IMR-90 (cell line): Measurements from ENCODE around the gene FNDC11. TPM values are rescaled to one million over a fixed set of nuclear protein-coding genes. Genes with fewer than 3 reads are reported as not detected.

Source experiments
- ATAC-seq: fragments of 200-7000 bp; cut with Tn5 transposase; 2 replicates; pipeline ENCODE4 v1.9.1; 2020; ENCODE audit warnings: low read depth, mild to moderate bottlenecking, moderate library complexity
- BruUV-seq: library from RNA; stranded (reverse); fragments of 400-500 nt; replicated peaks from 2 replicates; lab custom pipeline; 2021; lab: Mats Ljungman, UMichigan
- CTCF ChIA-PET: fragments of 300-600 bp; formaldehyde crosslinking; extraction: SDS; loops from one replicate; lab custom pipeline; 2021; ENCODE audit warnings: antibody characterized with exemption; lab: Yijun Ruan, JAX
- POLR2A ChIA-PET: fragments of 300-600 bp; sonication (Branson Sonifier 250); formaldehyde crosslinking; loops from one replicate; lab custom pipeline; 2022; ENCODE audit warnings: antibody characterized with exemption; ENCODE audit not compliant: unreplicated experiment; lab: Charles Lee
- DNase-seq: peaks from one replicate; pipeline ENCODE4 v3.0.0; 2013
- H2AFZ ChIP-seq: replicated peaks from 2 replicates; pipeline ENCODE3; 2013; ENCODE audit warnings: low read length, mild to moderate bottlenecking; ENCODE audit not compliant: poor library complexity
- H2AK5ac ChIP-seq: 2 replicates; pipeline ENCODE4 v1.6.1; 2013; ENCODE audit warnings: low read depth, low read length, inconsistent platforms
- H2AK9ac ChIP-seq: replicated peaks from 2 replicates; pipeline ENCODE3; 2013; ENCODE audit warnings: mild to moderate bottlenecking, low read depth, low read length, moderate library complexity; ENCODE audit not compliant: poor library complexity
- H2BK120ac ChIP-seq: 2 replicates; pipeline ENCODE4 v1.6.1; 2013; ENCODE audit warnings: low read depth, low read length, inconsistent platforms
- H2BK15ac ChIP-seq: 3 replicates; pipeline ENCODE4 v1.6.1; 2013; ENCODE audit warnings: low read depth, low read length, inconsistent platforms
- H2BK20ac ChIP-seq: 2 replicates; pipeline ENCODE4 v1.6.1; 2013; ENCODE audit warnings: low read depth, mild to moderate bottlenecking, inconsistent platforms, low read length, moderate library complexity
- H2BK5ac ChIP-seq: 2 replicates; pipeline ENCODE4 v1.6.1; 2013; ENCODE audit warnings: mild to moderate bottlenecking, low read depth, low read length, inconsistent platforms; ENCODE audit not compliant: poor library complexity, severe bottlenecking
- H3K14ac ChIP-seq: replicated peaks from 2 replicates; pipeline ENCODE4 v1.6.1; 2013; ENCODE audit warnings: low read depth, low read length, inconsistent platforms
- H3K18ac ChIP-seq: 2 replicates; pipeline ENCODE4 v1.6.1; 2013; ENCODE audit warnings: low read depth, low read length, control low read depth
- H3K23ac ChIP-seq: 2 replicates; pipeline ENCODE4 v1.6.1; 2013; ENCODE audit warnings: low read depth, low read length, inconsistent platforms
- H3K27ac ChIP-seq: 2 replicates; pipeline ENCODE4 v1.5.1; 2013; ENCODE audit warnings: mild to moderate bottlenecking, control low read depth, low read length; ENCODE audit not compliant: insufficient read depth
- H3K27me3 ChIP-seq: 2 replicates; pipeline ENCODE4 v1.6.1; 2013; ENCODE audit warnings: low read length; ENCODE audit not compliant: control insufficient read depth, insufficient read depth
- H3K36me3 ChIP-seq: 2 replicates; pipeline ENCODE4 v1.6.1; 2013; ENCODE audit warnings: low read length, mixed read lengths; ENCODE audit not compliant: control insufficient read depth, insufficient read depth
- H3K4ac ChIP-seq: 2 replicates; pipeline ENCODE4 v1.6.1; 2013; ENCODE audit warnings: low read depth, low read length, inconsistent platforms
- H3K4me1 ChIP-seq: 2 replicates; pipeline ENCODE4 v1.6.1; 2013; ENCODE audit warnings: low read length, mixed read lengths; ENCODE audit not compliant: control insufficient read depth, insufficient read depth
- H3K4me2 ChIP-seq: 2 replicates; pipeline ENCODE4 v1.6.1; 2013; ENCODE audit warnings: low read depth, mild to moderate bottlenecking, control low read depth, low read length, moderate library complexity
- H3K4me3 ChIP-seq: 2 replicates; pipeline ENCODE4 v1.5.1; 2013; ENCODE audit warnings: low read depth, mild to moderate bottlenecking, control low read depth, low read length, moderate library complexity; ENCODE audit not compliant: insufficient read depth
- H3K56ac ChIP-seq: 2 replicates; pipeline ENCODE4 v1.6.1; 2013; ENCODE audit warnings: low read length, inconsistent platforms; ENCODE audit not compliant: insufficient read depth; ENCODE audit errors: extremely low read depth
- H3K79me1 ChIP-seq, 2 experiments: 2 replicates each; pipeline ENCODE4 v1.6.1; 2013; ENCODE audit warnings: low read length in 2 of 2, inconsistent platforms in 1 of 2, low read depth in 1 of 2
- H3K9ac ChIP-seq: 2 replicates; pipeline ENCODE4 v1.6.1; 2013; ENCODE audit warnings: low read depth, low read length, control low read depth
- H3K9me1 ChIP-seq: 2 replicates; pipeline ENCODE4 v1.6.1; 2013; ENCODE audit warnings: low read length, inconsistent platforms; ENCODE audit not compliant: insufficient read depth
- H3K9me3 ChIP-seq: 2 replicates; pipeline ENCODE4 v1.6.1; 2013; ENCODE audit warnings: low read length; ENCODE audit not compliant: control insufficient read depth, insufficient read depth
- H4K20me1 ChIP-seq: 2 replicates; pipeline ENCODE4 v1.6.1; 2013; ENCODE audit warnings: low read length, inconsistent platforms; ENCODE audit not compliant: insufficient read depth
- H4K5ac ChIP-seq: 2 replicates; pipeline ENCODE4 v1.6.1; 2013; ENCODE audit warnings: mild to moderate bottlenecking, low read depth, low read length, control low read depth
- H4K8ac ChIP-seq, 2 experiments: 2 replicates each; pipeline ENCODE4 v1.6.1; 2013; ENCODE audit warnings: low read depth in 2 of 2, low read length in 2 of 2, control low read depth in 1 of 2, inconsistent platforms in 1 of 2
- H4K91ac ChIP-seq: 2 replicates; pipeline ENCODE4 v1.6.1; 2013; ENCODE audit warnings: low read depth, low read length, inconsistent platforms; ENCODE audit not compliant: insufficient read depth
- CEBPB ChIP-seq: IDR thresholded peaks from 2 replicates; pipeline ENCODE4 v1.6.1; 2012; ENCODE audit warnings: low read depth, low read length, improper control_type of control experiment
- CHD1 ChIP-seq: IDR thresholded peaks from 2 replicates; pipeline ENCODE4 v1.6.1; 2012; ENCODE audit warnings: low read depth, low read length, improper control_type of control experiment
- MXI1 ChIP-seq: IDR thresholded peaks from 2 replicates; pipeline ENCODE4 v1.6.1; 2012; ENCODE audit warnings: low read depth, mild to moderate bottlenecking, low read length, moderate library complexity, borderline replicate concordance
- NFE2L2 ChIP-seq: fragments of 150-350 bp; IDR thresholded peaks from 2 replicates; pipeline ENCODE4 v1.6.1; 2016; ENCODE audit warnings: low read depth, mild to moderate bottlenecking, low read length
- RCOR1 ChIP-seq: IDR thresholded peaks from 2 replicates; pipeline ENCODE4 v1.6.1; 2012; ENCODE audit warnings: mild to moderate bottlenecking, low read length, improper control_type of control experiment; ENCODE audit not compliant: insufficient replicate concordance
- USF2 ChIP-seq: fragments of 150-350 bp; IDR thresholded peaks from 2 replicates; pipeline ENCODE4 v1.6.1; 2017; ENCODE audit warnings: mild to moderate bottlenecking, antibody characterized with exemption, low read length, low read depth
- WGBS, 2 experiments: methylation state at CpG; one replicate each; pipeline versions ENCODE4 v1.1.5 to v1.1.7; 2013; ENCODE audit warnings: missing lambda C conversion rate in 2 of 2; ENCODE audit not compliant: insufficient read length in 1 of 2; ENCODE audit errors: extremely low coverage in 2 of 2; 5-methylcytosine and 5-hydroxymethylcytosine counted together
- dilution Hi-C: fragments of 300-500 bp; cut with HindIII; formaldehyde crosslinking; loops from one replicate; pipeline ENCODE4 v1.14.3; 2018; ENCODE audit warnings: low sequenced_read_pairs; ENCODE audit not compliant: unreplicated experiment
- in situ Hi-C: fragments of 300-500 bp; cut with MboI; formaldehyde crosslinking; loops from 3 replicates; pipeline ENCODE4 v1.14.3; 2019; ENCODE audit warnings: low sequenced_read_pairs, inconsistent platforms, mixed read lengths
- intact Hi-C: fragments of 100-400 bp; cut with micrococcal nuclease; formaldehyde crosslinking; loops from 2 replicates; pipeline ENCODE4 v1.10.0; 2022
- polyA plus RNA-seq, 3 experiments: library from polyadenylated mRNA; depleted of rRNA; stranded (reverse); fragments of >200 nt; gene quantifications; 2 replicates each; pipeline ENCODE4 v1.2.3, GENCODE V29; 2012; ENCODE audit warnings: low replicate concordance in 1 of 3
- total RNA-seq: library from RNA; depleted of rRNA; stranded (reverse); fragments of >200 nt; gene quantifications from 2 replicates; pipeline ENCODE4 v1.2.3, GENCODE V29; 2012
- TF ChIP-seq, protein P1 (sequence below): fragments of 150-350 bp; IDR thresholded peaks from 2 replicates; pipeline ENCODE4 v1.6.1; 2016; ENCODE audit warnings: low read depth, mild to moderate bottlenecking, low read length, moderate library complexity, borderline replicate concordance

FNDC11 gene
- total and polyA plus RNA-seq, 2 of the 4 experiments (the other 2 are of a cell fraction) = 0.36 to 1.0 TPM

GRCh38 chr20:63542031-63542559, 11.9 kb upstream of the FNDC11 start:
- intact Hi-C loops (no loop called here), in situ Hi-C loops (no loop called here), dilution Hi-C loops (no loop called here)
- WGBS, 2 experiments = 91% methylated on average over 18 of the region's 36 CpGs; no CpG with 5 or more reads in 1 of the 2 experiments
- Histone ChIP-seq H3K9me1 (no peaks in the 10 kb centered on the region), H3K27me3 (peaks cover 20% of the 10 kb centered on the region; the same call in 1 of the 2 replicates), H3K4ac (no peak overlapping the region), H4K5ac (no peak overlapping the region), H3K14ac (no peak overlapping the region), H4K20me1 (no peaks in the 10 kb centered on the region), H2AK5ac (no peak overlapping the region), H3K9ac (no peak overlapping the region), H3K4me2 (no peak overlapping the region), H3K56ac (no peak overlapping the region), H3K36me3 (no peaks in the 10 kb centered on the region), H2BK15ac (no peak overlapping the region), H3K27ac (no peak overlapping the region), H3K9me3 (no peaks in the 10 kb centered on the region), H4K91ac (no peak overlapping the region), H3K4me1 (peaks cover 3% of the 10 kb centered on the region; the same call in 1 of the 2 replicates), H2BK5ac (no peak overlapping the region), H2AK9ac (no peak overlapping the region), H2BK20ac (no peak overlapping the region), H3K79me1 (no peaks in the 10 kb centered on the region), H3K18ac (no peak overlapping the region), H4K8ac (no peak overlapping the region), H2BK120ac (no peak overlapping the region), H2AFZ (no peak overlapping the region), H3K4me3 (no peak overlapping the region), H3K23ac (no peak overlapping the region)
- CTCF ChIA-PET = no interaction called here
- POLR2A ChIA-PET = no interaction called here
- no peak for TF ChIP-seq USF2
- TF ChIP-seq, protein P1, sequence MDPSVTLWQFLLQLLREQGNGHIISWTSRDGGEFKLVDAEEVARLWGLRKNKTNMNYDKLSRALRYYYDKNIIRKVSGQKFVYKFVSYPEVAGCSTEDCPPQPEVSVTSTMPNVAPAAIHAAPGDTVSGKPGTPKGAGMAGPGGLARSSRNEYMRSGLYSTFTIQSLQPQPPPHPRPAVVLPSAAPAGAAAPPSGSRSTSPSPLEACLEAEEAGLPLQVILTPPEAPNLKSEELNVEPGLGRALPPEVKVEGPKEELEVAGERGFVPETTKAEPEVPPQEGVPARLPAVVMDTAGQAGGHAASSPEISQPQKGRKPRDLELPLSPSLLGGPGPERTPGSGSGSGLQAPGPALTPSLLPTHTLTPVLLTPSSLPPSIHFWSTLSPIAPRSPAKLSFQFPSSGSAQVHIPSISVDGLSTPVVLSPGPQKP = no peak
- no peak for TF ChIP-seq CHD1
- no peak for TF ChIP-seq RCOR1
- TF ChIP-seq MXI1 = no peak
- no peak for TF ChIP-seq NFE2L2
- TF ChIP-seq CEBPB = no peak
- no peak for DNase-seq
- no peak for ATAC-seq
- BruUV-seq = no TSS peak
